GM13976 (cell line): ENCODE results near the gene ZFY.
"Not testable (repeated sequence)": the region's sequence is repeated elsewhere in the genome, so short reads cannot be mapped to it uniquely, and the experiment has no call there.

Source experiments
- DNase-seq: peaks from one replicate; pipeline ENCODE4 v3.0.0; 2012; ENCODE audit warnings: low spot score
- in situ Hi-C: fragments of 300-500 bp; cut with MboI; formaldehyde crosslinking; loops from one replicate; pipeline ENCODE4 v1.12.0; 2022; ENCODE audit warnings: low sequenced_read_pairs, mixed read lengths, inconsistent platforms; ENCODE audit not compliant: unreplicated experiment
- TF ChIP-seq, protein P1 (sequence below): IDR thresholded peaks from 2 replicates; pipeline ENCODE4 v1.5.1; 2012; ENCODE audit warnings: borderline replicate concordance, mild to moderate bottlenecking; ENCODE audit not compliant: insufficient read depth; ENCODE audit errors: extremely low read depth, missing control alignments, control extremely low read depth

ZFY gene

GRCh38 chrY:3002190-3002589 is 67.0 kb downstream of the ZFY start:
- DNase-seq: no peak
- TF ChIP-seq, protein P1, sequence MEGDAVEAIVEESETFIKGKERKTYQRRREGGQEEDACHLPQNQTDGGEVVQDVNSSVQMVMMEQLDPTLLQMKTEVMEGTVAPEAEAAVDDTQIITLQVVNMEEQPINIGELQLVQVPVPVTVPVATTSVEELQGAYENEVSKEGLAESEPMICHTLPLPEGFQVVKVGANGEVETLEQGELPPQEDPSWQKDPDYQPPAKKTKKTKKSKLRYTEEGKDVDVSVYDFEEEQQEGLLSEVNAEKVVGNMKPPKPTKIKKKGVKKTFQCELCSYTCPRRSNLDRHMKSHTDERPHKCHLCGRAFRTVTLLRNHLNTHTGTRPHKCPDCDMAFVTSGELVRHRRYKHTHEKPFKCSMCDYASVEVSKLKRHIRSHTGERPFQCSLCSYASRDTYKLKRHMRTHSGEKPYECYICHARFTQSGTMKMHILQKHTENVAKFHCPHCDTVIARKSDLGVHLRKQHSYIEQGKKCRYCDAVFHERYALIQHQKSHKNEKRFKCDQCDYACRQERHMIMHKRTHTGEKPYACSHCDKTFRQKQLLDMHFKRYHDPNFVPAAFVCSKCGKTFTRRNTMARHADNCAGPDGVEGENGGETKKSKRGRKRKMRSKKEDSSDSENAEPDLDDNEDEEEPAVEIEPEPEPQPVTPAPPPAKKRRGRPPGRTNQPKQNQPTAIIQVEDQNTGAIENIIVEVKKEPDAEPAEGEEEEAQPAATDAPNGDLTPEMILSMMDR: no peak
- in situ Hi-C loops: no loop called here

DNA sequence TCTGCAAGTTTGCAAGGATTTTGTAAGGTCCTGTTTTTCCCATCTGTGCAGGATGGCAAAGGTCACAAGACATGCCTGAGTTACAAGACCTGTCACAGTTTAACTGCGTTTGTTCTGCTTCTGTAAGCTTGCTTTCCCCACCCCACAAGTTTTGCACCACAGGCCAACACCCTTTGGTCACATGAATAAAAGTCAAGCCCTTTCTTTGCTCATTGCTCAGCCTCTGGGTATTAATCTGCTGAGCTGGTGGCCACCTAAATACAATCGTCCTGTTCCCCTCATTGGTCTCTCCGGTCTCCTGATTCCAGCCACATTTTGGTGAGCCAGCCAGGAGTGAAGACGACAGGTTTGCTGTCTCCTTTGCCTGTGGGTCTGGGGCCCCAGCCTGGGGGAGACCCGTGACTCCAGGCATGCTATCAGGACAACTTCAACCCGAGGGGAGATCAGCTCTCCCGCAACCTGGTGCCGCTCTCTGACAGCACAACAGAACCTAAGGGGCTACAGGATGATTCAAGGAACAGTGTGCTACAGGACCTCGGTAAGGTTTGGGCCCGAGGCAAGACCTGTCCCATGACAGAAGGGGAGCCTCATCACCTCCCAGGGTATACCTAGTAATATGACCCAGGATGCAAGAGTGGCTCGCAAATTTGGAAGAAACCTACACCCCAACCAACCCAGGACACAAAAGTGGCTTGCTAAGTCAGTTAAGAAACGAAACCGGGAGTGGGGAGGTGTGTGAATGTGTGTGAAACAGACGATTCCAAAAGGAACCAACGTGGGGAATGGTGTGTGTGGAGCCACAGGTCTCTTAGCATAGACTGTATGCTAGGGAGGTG is 67.7 kb downstream of the ZFY start:
- in situ Hi-C loops: no loop called here
- DNase-seq: no peak
- TF ChIP-seq, protein P1: no peak

- TF ChIP-seq, protein P1: no peak
- DNase-seq: no peak
- in situ Hi-C loops: no loop called here
Observed at GRCh38 chrY:3003516-3003830, 68.3 kb downstream of the ZFY start.

- no peak for DNase-seq
- TF ChIP-seq, protein P1: no peak
- in situ Hi-C loops: no loop called here
Observed at GRCh38 chrY:3003846-3004245, 68.7 kb downstream of the ZFY start.

- DNase-seq, in situ Hi-C loops: not testable (repeated sequence)
Observed at GRCh38 chrY:3006031-3006430, 70.8 kb downstream of the ZFY start.

GRCh38 chrY:3007967-3008366 is 72.8 kb downstream of the ZFY start:
- no peak for DNase-seq
- TF ChIP-seq, protein P1: no peak
- in situ Hi-C loops: no loop called here

GRCh38 chrY:3012226-3012625 is 77.0 kb downstream of the ZFY start:
- TF ChIP-seq, protein P1: no peak
- no peak for DNase-seq
- in situ Hi-C loops: no loop called here
